ENCODE measurements around the gene GPC6.

- TF ChIP-seq CTCF (IDR thresholded peaks at IDR 0.05 in 8 of 11, conservative IDR thresholded peaks at IDR 0.05 in 3 of 11), result no peak
- no peak for TF ChIP-seq POLR2AphosphoS5 (IDR thresholded peaks at IDR 0.05)
- TF ChIP-seq POLR2A (IDR thresholded peaks at IDR 0.05), result no peak
Observed at GRCh38 chr13:93714171-93714570, 487.6 kb downstream of the GPC6 start.
